ENCODE measurements around the gene HOXC9.

HOXC9 gene

GRCh38 chr12:54051026-54051842 lies 51.3 kb downstream of the HOXC9 start:
- 10 to 11% methylated on average over 12 of the region's 12 CpGs for WGBS, 2 experiments
- peaks cover 100% of the 10 kb centered on the region for H3K27me3 ChIP-seq (ENCODE audit: control insufficient read depth, insufficient read depth, low read length, poor library complexity, severe bottlenecking)

DNA sequence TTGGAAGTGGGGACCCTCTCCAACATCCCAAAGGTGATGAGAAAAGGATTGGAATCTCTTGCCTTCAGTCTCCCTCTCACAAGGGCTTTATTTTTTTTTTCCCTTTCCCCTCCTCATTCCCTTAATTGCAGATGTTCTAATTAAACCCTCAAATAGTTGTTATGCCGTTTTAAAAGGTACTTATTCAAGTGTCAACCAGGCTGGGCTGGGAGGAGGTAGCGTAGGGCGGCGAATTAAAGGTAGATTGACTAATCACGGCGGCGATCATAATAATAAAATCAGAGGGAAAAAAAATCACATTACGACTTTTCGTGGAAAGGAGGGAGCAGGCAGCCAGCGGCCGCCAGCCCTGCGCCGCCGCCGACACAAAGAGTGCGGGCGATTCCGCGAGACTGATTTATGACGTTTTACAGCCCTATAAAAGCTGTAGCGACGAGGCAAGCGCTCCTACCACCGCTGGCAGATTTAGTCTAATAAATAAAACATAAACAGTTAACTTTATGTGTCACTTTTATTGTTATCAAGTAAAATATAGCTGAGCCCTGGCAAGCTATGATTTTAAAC lies 52.0 kb downstream of the HOXC9 start:
- Histone ChIP-seq H3K27ac (ENCODE audit: insufficient read depth, low read depth, low read length, poor library complexity, severe bottlenecking) (no peak overlapping the region), H3K27me3 (ENCODE audit: control insufficient read depth, insufficient read depth, low read length, poor library complexity, severe bottlenecking) (peaks cover 100% of the 10 kb centered on the region), H3K36me3 (ENCODE audit: control insufficient read depth, insufficient read depth, low read length) (no peaks in the 10 kb centered on the region), H3K4me3 (ENCODE audit: insufficient read depth, low read depth, low read length) (no peak overlapping the region), H3K4me1 (ENCODE audit: control insufficient read depth, insufficient read depth, low read length) (peaks cover 3% of the 10 kb centered on the region), H3K9me3 (ENCODE audit: control insufficient read depth, low read length) (no peaks in the 10 kb centered on the region)
- WGBS, 2 experiments = 6% methylated on average over 20 to 24 of the region's 24 CpGs

More at GRCh38 chr12:54051026-54051842, 51.3 kb downstream of the HOXC9 start:
- Histone ChIP-seq H3K36me3 (ENCODE audit: control insufficient read depth, insufficient read depth, low read length) (no peaks in the 10 kb centered on the region), H3K4me3 (ENCODE audit: insufficient read depth, low read depth, low read length) (no peak overlapping the region), H3K27ac (ENCODE audit: insufficient read depth, low read depth, low read length, poor library complexity, severe bottlenecking) (no peak overlapping the region), H3K9me3 (ENCODE audit: control insufficient read depth, low read length) (no peaks in the 10 kb centered on the region), H3K4me1 (ENCODE audit: control insufficient read depth, insufficient read depth, low read length) (peaks cover 3% of the 10 kb centered on the region)

- peaks cover 3% of the 10 kb centered on the region for H3K4me1 ChIP-seq (ENCODE audit: control insufficient read depth, insufficient read depth, low read length)
- 6 to 8% methylated on average over 4 to 9 of the region's 10 CpGs for WGBS, 2 experiments
- H3K4me3 ChIP-seq (ENCODE audit: insufficient read depth, low read depth, low read length) = no peak overlapping the region
- no peak overlapping the region for H3K27ac ChIP-seq (ENCODE audit: insufficient read depth, low read depth, low read length, poor library complexity, severe bottlenecking)
- H3K36me3 ChIP-seq (ENCODE audit: control insufficient read depth, insufficient read depth, low read length) = no peaks in the 10 kb centered on the region
- no peaks in the 10 kb centered on the region for H3K9me3 ChIP-seq (ENCODE audit: control insufficient read depth, low read length)
- H3K27me3 ChIP-seq (ENCODE audit: control insufficient read depth, insufficient read depth, low read length, poor library complexity, severe bottlenecking) = peaks cover 100% of the 10 kb centered on the region
Measured at GRCh38 chr12:54052438-54053002, 52.6 kb downstream of the HOXC9 start.

All from ectodermal cell (in vitro differentiated cells).